Measurements from ENCODE around the gene SNRPA1. TPM values are rescaled to one million over a fixed set of nuclear protein-coding genes. Genes with fewer than 3 reads are reported as not detected.

The SNRPA1 gene
- total and polyA plus RNA-seq, 8 donors = 3.5 to 75.6 (median 59.0) TPM

DNA sequence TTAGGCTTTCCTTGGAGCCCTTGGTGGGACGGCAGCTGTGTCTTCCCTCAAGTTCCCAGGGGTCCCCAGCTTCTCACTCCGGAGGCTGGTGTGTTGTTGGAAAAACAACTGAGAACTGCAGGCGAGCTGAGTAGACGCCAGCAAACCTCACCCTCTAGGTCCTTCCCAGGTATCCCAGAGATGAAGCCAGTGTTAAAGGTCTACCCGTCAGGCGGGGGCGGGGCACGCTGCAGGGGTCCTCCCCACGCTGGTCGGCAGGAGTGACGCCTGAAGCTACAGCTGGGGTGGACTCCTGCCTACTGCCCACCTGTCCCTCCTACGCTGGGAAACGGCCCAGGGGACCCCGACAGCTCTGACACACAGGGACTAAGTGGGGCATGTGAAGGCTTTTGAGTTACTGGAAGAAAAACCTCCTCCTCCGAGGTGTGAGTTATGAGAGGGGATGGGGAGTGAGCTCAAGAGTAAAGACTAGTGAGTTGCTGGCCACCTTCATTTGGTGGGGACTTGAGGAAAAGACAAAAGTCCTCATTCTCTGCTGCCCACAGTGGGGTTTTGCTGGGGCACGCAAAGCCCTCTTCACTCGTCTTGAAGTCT lies 32.2 kb upstream of the SNRPA1 start:
- Histone ChIP-seq H3K27me3 (peaks cover 0 to 24% (median 0%) of the 10 kb centered on the region in 3 donors), H3K4me1 (peaks cover 0 to 4% (median 0%) of the 10 kb centered on the region in 4 donors), H3K9me3 (no peaks in the 10 kb centered on the region), H3K27ac (no peak overlapping the region), H3K36me3 (peaks cover 0 to 50% (median 0%) of the 10 kb centered on the region in 4 donors), H3K4me3 (no peak overlapping the region)
- no peak for DNase-seq
- no peak for TF ChIP-seq EP300 (IDR thresholded peaks at IDR 0.05)
- TF ChIP-seq, protein P1, sequence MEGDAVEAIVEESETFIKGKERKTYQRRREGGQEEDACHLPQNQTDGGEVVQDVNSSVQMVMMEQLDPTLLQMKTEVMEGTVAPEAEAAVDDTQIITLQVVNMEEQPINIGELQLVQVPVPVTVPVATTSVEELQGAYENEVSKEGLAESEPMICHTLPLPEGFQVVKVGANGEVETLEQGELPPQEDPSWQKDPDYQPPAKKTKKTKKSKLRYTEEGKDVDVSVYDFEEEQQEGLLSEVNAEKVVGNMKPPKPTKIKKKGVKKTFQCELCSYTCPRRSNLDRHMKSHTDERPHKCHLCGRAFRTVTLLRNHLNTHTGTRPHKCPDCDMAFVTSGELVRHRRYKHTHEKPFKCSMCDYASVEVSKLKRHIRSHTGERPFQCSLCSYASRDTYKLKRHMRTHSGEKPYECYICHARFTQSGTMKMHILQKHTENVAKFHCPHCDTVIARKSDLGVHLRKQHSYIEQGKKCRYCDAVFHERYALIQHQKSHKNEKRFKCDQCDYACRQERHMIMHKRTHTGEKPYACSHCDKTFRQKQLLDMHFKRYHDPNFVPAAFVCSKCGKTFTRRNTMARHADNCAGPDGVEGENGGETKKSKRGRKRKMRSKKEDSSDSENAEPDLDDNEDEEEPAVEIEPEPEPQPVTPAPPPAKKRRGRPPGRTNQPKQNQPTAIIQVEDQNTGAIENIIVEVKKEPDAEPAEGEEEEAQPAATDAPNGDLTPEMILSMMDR (IDR thresholded peaks at IDR 0.05) = no peak
- no peak for TF ChIP-seq POLR2AphosphoS5 (IDR thresholded peaks at IDR 0.05)
- no peak for TF ChIP-seq POLR2A (IDR thresholded peaks at IDR 0.05)
- WGBS, 5 donors = 78 to 84% (median 83%) methylated on average over 14 to 17 of the region's 17 CpGs
- intact Hi-C loops (cut with DNase I; ENCODE audit: low total_unique reads) = no loop called here

DNA sequence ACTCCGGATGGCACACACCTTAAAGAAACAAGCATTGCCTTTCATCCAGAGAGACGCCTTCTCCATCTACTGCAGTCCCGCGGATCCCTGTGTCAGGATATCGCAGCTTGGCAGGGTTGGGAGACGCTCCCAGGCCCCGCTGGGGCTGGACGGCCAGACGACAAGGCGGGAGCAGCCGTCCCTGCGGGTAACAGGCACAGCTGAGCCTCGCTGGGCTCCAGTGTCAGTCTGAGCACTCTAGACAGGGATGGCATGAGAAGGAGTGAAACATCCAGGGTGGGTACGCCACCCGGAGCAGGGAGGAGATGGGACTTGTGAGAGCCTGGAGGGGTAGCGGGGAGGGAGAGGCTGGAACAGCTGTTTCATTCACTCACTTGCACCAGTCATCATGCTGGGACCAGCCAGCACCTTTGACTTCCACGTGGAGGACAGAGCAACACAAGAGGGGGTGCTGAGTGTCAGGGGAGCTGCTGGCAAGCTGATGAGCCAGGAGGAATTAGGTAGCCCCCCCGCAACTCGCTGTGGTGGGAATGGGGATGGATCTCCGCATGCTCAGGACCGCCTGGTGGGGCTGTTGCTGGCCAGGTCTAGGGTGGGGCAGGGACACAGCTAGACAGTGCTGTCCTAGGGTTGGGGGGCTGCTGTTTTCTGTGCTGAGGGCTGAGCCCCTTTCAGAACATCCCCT lies 31.6 kb upstream of the SNRPA1 start:
- Histone ChIP-seq H3K4me3 (no peak overlapping the region), H3K27me3 (peaks cover 0 to 24% (median 0%) of the 10 kb centered on the region in 3 donors), H3K36me3 (peaks cover 0 to 55% (median 0%) of the 10 kb centered on the region in 4 donors), H3K9me3 (no peaks in the 10 kb centered on the region), H3K4me1 (peaks cover 0 to 4% (median 0%) of the 10 kb centered on the region in 4 donors), H3K27ac (no peak overlapping the region)
- WGBS, 5 donors = 86 to 92% (median 89%) methylated on average over 17 to 21 of the region's 21 CpGs
- intact Hi-C loops (cut with DNase I; ENCODE audit: low total_unique reads) = no loop called here
- no peak for TF ChIP-seq EP300 (IDR thresholded peaks at IDR 0.05)
- no peak for TF ChIP-seq POLR2A (IDR thresholded peaks at IDR 0.05)
- TF ChIP-seq, protein P1 (IDR thresholded peaks at IDR 0.05) = no peak
- no peak for TF ChIP-seq POLR2AphosphoS5 (IDR thresholded peaks at IDR 0.05)
- no peak for DNase-seq

DNA sequence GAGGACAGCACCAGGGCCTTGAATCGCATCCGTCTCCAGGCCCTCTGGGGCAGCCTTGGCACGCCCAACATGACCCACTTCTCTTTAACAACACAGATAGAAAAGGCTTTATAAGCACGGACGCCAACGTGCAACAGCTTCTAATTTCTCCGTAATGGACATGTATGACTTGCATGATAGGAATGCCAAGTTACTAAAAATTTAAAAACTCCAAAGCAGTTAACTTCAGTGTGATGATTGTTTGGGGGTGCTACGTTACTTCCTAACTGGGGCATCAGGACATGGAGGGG lies 30.9 kb upstream of the SNRPA1 start:
- H3K4me3 ChIP-seq = no peak overlapping the region
- H3K27me3 ChIP-seq = peaks cover 0 to 24% (median 0%) of the 10 kb centered on the region in 3 donors
- no peaks in the 10 kb centered on the region for H3K9me3 ChIP-seq
- WGBS, 5 donors = 90 to 96% (median 93%) methylated on average over 8 of the region's 8 CpGs
- H3K4me1 ChIP-seq = peaks cover 0 to 4% (median 0%) of the 10 kb centered on the region in 4 donors
- intact Hi-C loops (cut with DNase I; ENCODE audit: low total_unique reads) = no loop called here
- TF ChIP-seq POLR2A (IDR thresholded peaks at IDR 0.05) = no peak
- TF ChIP-seq, protein P1 (IDR thresholded peaks at IDR 0.05) = no peak
- TF ChIP-seq POLR2AphosphoS5 (IDR thresholded peaks at IDR 0.05) = no peak
- no peak for TF ChIP-seq EP300 (IDR thresholded peaks at IDR 0.05)
- DNase-seq = no peak
- peaks cover 0 to 49% (median 0%) of the 10 kb centered on the region in 4 donors for H3K36me3 ChIP-seq
- no peak overlapping the region for H3K27ac ChIP-seq

DNA sequence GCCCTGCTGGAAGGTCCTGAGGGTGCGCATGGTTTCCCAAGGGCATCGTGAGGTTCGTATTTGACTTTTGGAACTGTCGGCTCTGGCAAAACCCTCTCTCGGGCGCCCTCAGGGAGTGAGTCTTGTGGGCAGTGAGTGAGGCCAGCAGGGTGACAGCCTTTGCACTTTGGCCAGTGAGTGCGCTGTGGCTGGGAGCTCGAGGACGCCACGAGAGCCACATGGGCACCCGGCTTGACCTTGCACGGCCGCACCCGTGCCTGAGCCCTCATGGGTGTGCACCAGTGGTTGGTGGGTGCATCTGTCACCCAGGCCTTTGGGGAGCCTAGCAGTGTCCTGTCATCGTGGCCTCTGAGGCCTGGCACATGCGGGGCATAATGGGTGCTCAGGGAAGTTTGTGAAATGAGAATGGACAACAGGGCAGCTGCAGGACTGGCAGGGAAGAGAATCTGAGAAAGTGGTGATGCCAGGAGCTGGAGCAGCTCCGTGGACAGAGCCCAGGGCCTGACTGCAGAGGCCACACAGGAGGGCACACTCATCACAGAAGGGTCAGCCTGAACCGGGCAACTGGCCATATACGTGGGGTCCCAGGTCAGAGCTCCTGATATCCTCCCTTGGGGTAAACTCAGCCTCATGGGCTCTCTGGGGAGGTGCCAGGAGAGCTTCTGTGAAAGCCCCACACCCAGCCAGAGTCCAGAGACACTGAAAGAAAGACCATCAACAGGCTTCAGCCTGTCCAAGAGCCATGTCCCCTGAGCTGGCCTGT lies 30.4 kb upstream of the SNRPA1 start:
- Histone ChIP-seq H3K4me3 (no peak overlapping the region), H3K27ac (no peak overlapping the region), H3K9me3 (no peaks in the 10 kb centered on the region), H3K4me1 (peaks cover 0 to 4% (median 0%) of the 10 kb centered on the region in 4 donors), H3K27me3 (peaks cover 0 to 24% (median 0%) of the 10 kb centered on the region in 3 donors), H3K36me3 (peaks cover 0 to 48% (median 0%) of the 10 kb centered on the region in 4 donors)
- whole genome bisulfite sequencing, 5 donors = 84 to 92% (median 89%) methylated on average over 7 to 19 of the region's 19 CpGs
- intact Hi-C loops (cut with DNase I; ENCODE audit: low total_unique reads) = no loop called here
- DNase-seq = no peak
- TF ChIP-seq EP300 (IDR thresholded peaks at IDR 0.05) (no peak), POLR2AphosphoS5 (IDR thresholded peaks at IDR 0.05) (no peak), POLR2A (IDR thresholded peaks at IDR 0.05) (no peak)
- TF ChIP-seq, protein P1 (IDR thresholded peaks at IDR 0.05) = no peak

All from stomach (tissue), 9 donors.